Embryonic facial prominence (tissue), 1 donor: ENCODE data around the gene NECTIN2.

Experiments
- DNase-seq: peaks from one replicate; pipeline ENCODE4 v3.0.0-alpha.2; 2016; ENCODE audit errors: extremely low spot score

NECTIN2 gene

DNA sequence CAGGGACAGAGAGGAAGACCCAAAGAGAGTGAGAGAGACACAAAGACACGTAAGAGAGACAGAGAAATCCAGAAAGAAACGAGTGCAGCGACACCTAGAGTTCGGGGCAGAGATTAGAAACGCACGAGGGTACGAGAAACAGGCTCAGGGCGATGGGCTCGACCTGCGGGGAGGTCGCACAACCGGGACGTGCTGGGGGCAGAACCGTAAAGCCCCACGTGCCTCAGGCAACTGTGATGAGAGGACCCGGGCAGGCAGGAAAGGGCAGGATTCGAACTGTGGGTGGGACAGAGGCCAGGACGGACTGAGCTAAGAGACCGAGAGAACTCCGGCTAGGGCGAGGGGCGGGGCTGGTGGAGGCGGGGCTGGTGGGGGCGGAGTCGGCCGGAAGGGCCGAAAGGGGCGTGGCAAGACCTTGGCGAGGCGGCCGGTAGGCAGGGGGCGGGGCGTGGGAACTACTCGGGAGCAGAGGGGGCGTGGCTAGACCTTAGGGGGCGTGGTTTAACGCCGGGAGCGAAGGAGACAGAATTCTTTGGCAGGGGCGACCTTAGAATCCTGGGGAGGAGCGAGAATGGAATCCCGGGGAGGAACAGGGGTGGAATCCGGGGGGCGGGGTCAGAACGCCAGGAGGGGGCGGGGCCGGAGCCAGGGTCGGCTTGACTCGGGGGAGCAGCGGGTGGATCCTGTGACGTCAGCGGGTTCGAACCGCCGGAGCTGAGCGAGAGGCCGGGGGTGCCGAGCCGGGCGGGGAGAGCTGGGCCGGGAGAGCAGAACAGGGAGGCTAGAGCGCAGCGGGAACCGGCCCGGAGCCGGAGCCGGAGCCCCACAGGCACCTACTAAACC, at the start of gene NECTIN2:
Gene NECTIN2 (plus strand): TSS at position 686 of the 843 bp plus-strand sequence. CDS start 229 bp downstream, outside the sequence.
- peak; percentile 97 for DNase-seq

DNA sequence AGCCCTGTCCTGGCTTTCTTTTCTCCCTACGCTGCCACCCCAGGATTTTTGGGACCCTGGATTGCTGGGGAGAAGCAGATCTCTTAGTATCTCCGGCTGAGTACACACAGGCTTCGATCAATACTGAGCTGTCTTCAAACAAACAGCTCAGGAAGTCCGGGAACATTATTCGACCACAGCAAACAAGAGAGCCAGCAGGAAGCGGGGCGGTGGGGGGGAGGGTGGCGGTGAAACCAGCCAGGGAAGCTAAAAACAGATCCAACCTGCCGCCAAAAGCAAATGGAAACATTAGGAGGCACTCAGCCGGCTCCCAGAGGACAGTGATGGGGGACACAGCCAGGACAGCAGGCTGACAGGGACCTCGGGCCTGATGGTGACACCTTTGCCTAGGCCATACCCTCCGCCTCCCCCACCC, 49.4 kb upstream of the NECTIN2 start:
- no peak for DNase-seq

DNA sequence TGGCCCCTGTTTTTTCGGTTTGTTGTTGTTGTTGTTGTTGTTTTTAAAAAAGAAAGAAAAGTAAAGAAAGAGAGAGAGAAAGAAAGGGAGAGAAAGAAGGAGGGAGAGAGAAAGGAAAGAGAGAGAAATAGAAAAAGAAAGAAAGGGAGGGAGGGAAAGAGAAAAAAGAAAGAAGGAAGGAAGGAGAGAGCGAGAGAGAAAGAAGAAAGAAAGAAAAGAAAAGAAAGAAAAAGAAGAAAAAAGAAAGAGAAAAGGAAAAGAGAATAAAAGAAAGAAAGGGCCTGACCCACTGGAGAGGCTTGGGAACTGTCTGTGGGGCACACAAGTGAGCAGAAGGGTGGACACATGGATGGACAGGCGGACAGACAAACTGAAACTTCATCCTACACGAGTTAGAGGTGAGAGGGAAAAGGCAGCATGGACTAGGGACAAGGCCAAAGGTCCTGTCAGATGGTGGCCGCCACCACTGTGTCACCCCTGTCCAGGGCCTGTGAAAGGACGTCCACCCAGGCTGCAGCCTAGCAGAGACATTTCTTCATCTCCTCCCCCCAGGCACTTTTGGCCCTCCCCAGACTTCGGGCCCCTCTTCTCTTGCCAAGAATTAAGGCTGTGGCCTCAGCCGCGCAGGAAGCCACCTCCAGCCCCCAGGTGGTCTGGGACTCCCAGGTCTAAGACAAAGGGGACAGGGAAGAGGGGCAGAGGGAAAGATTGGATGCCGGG, 46.3 kb upstream of the NECTIN2 start:
- DNase-seq: no peak

DNA sequence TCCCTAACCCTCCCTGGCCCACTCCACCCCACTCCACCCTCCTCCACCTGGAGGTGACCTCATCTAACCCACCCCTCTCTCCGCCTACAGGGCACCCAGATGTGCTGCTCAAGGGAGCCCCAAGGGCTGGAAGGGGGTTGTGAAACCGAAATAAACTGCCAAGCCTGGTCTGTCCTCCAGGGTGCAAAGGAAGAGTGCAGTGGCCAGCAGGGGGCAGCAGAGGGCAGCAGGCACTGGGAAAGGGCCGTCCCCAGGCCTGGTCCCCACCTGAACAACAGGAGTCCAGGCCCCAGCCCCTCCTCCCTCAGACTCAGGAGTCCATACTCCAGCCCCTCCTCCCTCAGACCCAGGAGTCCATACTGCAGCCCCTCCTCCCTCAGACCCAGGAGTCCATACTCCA, 45.6 kb upstream of the NECTIN2 start:
- no peak for DNase-seq

DNA sequence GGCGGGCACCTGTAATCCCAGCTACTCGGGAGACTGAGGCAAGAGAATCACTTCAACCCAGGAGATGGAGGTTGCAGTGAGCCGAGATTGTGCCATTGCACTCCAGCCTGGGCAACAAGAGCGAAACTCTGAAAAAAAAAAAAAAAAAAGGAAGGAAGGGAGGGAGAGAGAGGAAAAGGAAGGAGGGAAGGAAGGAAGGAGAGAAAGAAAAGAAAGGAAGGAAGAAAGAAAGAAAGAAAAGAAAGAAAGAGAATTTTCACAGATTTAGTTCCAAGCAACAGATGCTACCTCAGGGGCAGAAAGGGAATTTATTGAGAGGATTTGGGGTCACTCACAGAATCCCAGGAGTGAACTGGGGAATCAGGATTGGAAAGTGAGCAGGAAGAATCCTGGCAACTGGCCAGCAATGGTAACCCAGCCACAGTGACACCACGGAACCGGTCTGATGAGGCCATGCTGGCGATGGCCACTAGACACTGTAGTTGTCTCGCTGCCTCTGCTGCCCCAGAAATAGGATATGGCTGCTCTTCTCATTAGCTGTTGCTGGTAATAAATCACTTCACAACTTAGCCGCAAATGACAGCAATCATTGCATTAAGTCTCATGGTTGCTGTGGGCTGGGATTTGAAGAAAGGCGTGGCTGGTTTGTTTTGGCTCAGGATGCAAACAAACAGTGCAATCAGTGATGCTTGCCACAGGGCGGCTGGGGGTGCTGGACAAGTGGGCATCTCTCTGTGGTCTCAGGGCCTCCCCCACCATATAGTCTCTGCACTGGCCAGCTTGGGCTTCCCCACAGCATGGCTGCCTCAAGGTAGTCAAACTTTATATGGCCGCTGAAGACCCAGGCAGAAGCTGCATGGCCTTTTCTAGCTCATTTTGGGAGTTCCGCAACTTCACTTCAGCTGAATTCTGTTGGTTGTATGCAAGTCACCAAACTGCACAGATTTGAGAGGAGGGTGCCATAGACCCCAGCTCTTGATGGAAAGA, 42.4 kb upstream of the NECTIN2 start:
- no peak for DNase-seq

DNA sequence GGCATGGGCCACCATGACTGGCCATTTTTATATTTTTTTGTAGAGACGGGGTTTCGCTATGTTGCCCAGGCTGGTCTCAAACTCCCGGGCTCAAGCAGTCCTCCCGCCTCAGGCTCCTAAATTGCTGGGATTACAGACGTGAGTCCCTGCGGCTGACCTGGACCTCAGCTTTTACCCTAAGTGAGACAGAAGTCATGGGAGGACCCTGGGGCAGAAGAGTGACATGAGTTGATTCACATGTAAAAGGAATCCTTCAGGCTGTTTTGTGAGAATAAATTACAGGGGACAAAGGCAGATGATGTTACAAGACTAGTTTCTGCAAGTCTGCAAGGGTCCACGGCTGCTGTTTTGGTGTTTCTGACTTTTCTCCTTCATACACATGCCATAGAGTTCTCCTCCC, 39.8 kb upstream of the NECTIN2 start:
- no peak for DNase-seq

DNA sequence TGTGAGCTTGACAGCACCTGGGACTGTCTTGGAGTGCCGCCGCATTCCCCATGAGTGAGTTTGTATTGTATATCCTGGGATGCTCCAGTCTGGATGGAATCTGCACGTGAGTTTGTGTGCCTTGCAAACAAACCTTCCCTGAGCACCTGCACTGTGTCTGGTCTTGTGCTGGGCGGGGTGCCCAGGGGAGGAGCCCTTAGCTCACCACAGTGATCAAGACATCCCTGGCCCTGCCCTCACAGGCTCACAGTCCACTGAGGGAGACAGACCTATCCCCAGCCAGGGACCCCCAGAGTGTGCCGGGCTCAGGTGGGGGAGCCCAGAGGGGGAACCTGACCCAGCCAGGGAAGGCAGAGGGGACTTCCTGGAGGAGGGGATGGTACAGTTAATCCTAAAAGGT, 38.9 kb upstream of the NECTIN2 start:
- no peak for DNase-seq

DNA sequence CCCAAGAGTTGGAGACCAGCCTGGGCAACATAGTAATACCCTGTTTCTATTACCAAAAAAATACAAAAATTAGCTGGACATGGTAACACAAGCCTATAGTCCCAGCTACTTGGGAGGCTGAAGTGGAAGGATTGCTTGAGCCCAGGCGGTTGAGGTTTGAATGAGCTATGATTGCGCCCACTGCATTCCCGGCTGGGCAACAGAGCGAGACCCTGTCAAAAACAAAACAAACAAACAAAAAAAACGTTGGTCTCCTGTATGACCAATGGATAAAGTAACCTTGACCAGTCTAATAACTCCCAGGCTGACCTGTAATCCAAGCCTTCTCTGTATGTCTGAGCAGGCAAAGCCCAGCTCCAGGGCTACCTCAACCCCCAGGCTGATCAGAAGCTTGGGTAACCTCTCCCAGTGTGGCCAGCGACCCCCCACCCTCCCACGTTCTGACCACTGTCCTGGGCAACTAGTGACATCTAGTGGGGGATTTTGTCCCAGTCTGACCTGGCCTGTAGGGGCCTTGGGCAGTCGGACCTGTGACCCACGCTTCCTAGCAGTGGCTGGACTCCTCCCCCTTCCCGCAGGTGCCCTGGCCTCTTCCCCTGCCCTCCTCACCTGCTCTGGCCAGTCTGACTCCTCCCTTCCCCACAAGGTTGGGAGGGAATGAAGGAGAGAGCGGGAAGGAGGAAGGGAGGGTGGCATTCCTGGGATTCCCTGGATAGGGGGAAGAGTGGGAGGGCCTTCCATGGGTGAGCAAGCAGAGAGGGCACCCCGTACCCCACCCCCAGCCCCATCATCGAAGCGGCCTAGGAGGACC, 38.2 kb upstream of the NECTIN2 start:
- no peak for DNase-seq

DNA sequence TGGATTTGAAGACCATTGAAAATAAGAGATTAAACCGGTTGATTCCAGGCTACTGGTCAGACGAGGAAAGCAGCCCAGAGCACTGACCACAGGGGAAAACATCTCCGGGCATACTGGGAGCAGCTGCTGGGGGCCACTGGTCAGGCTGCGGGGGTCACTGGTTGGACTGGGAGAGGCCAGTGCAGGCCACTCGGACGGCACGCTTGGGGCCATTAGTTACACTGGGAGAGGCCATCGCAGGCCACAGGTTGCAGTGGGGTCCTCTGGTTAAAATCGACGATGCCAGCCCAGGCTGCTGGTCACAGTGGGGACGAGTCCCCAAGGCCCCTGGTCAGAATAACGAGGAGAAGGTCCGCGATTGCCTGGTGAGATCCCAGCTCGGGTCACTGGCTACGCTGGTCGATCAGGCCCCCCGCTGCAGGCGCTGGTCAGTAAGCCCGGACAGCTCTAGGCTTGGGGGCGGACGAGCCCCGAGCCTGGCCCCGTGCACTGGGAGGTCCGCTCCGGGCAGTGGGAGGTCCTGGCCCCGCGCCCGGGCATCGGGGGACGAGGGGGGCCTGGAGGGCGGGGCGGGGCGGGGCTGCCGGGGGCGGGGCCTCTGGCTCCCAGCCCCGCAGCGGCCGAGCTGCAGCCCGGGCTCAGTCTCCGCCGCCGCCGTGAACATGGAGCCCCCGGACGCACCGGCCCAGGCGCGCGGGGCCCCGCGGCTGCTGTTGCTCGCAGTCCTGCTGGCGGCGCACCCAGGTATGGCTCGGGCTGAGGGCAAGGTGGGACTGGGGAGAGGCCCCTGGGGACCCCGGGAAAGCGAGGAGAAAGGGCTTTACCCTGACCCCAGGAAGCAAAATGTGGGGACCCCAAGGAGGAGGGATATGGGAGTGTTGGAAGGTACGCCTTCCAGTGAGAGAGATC, 37.4 kb upstream of the NECTIN2 start, which contains the start of gene BCAM:
Gene BCAM (plus strand): TSS at position 641 of the 909 bp plus-strand sequence. CDS start 22 bp downstream, at position 663.
- no peak for DNase-seq

DNA sequence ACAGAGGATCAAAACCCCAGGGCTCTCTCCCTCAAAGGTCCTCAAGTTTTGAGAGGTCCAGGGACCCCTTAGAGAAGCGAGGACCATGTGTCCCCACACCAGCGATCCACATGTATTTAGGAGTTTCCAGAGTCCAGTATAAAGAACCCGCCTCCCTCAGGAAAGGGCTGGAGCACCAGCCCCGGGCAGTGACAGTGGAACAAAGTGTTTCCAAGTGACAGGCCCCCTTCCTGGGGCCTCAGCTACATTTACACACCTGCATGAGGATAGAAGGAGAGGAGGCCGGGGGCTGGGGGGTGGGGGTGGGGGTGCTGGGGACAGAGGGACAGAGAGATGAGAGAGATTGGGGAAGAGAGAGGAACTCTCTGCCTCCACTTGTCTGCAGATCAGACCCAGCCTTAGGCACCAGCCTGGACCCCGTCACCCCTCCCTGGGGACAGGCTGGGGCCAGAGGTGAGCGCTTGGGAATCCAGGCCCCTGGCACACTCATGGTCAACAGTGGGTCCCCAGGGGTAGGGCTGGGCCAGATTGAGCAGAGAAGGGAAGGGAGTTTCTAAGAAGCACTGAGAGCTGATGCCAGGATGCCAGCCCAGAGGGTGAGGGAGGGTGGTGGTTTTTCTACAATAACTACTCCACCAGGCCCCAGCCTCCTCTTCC, 36.4 kb upstream of the NECTIN2 start:
- DNase-seq: no peak

DNA sequence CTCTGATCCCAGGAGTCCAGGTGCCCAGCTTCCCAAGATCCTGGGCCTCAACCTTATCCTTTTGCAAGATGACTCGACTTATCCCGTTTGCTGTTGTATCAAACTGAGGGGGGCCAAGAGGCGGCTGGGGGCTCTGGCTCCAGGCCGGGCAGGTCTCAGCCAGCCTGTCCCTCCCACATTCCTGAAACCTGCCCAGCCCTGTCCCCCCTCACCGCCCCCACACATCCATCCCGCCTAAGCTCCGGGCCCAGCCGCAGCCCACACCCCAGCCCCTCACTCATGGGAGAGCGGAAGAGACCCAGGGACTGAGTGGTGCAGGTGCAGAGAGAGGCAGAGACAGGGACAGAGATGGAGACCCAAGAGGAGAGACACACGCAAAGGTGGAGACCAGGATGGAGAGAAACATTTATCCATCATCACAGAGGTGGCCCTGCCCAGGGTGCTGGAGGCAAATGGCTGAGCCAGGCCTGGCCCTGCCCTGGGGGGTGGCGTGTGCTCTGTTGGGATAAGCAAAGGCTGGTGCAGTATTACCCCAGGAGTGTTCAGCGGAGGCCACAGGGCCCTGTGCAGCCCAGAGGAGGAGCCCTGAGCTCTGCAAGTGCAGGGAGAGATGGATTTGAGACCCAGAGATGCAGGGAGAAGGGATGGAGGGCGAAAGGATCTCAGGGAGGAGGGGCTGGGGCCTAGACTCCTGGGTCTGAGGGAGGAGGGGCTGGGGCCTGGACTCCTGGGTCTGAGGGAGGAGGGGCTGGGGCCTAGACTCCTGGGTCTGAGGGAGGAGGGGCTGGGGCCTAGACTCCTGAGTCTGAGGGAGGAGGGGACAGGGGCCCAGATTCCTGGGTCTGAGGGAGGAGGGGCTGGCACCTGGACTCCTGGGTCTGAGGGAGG, 35.6 kb upstream of the NECTIN2 start:
- no peak for DNase-seq

DNA sequence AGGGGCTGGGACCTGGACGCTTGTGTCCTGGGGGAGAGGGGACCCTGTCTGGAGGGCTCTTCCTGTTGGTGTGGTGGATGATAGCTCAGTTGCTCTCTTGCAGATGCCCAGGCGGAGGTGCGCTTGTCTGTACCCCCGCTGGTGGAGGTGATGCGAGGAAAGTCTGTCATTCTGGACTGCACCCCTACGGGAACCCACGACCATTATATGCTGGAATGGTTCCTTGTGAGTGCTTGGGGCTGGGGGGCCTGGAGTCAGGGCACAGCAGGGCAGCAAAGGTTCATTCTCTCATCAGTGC, 35.0 kb upstream of the NECTIN2 start:
- DNase-seq: no peak

DNA sequence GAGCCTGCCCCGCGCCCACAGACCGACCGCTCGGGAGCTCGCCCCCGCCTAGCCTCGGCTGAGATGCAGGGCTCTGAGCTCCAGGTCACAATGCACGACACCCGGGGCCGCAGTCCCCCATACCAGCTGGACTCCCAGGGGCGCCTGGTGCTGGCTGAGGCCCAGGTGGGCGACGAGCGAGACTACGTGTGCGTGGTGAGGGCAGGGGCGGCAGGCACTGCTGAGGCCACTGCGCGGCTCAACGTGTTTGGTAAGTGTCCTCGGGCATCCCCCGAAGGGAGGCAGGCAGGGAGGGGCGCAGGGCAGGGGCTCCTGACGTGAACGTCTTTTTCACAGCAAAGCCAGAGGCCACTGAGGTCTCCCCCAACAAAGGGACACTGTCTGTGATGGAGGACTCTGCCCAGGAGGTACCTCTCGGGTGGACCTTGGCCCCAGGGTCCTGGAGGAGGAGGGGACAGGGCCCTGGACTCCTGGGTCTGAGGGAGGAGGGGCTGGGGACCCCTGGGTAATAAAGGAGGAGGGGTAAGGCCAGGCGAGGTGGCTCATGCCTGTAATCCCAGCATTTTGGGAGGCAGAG, 33.9 kb upstream of the NECTIN2 start:
- no peak for DNase-seq

DNA sequence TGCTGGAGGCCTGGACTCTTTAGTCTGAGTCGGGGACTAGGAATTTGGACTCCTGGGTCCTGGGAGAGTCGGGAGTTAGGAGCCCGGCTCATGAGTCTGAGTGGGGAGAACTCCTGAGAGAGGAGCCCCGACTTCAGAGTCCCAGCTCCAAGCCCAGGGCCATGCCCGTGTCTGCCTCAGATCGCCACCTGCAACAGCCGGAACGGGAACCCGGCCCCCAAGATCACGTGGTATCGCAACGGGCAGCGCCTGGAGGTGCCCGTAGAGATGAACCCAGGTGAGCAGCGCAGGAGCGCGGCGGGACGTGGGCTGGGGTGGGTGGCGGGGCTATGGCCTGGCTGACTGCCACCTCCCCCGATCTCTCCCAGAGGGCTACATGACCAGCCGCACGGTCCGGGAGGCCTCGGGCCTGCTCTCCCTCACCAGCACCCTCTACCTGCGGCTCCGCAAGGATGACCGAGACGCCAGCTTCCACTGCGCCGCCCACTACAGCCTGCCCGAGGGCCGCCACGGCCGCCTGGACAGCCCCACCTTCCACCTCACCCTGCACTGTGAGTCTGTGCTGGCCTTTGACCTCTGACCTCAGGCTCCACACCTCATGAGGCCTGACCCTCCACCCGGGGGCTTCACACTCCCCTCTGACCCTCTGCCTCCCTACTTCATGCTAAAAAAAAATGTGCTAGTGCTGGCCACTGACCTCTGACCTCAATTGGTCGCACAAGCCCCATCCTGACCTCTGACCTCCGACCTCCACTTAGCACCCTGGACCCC, 32.8 kb upstream of the NECTIN2 start:
- DNase-seq: no peak

DNA sequence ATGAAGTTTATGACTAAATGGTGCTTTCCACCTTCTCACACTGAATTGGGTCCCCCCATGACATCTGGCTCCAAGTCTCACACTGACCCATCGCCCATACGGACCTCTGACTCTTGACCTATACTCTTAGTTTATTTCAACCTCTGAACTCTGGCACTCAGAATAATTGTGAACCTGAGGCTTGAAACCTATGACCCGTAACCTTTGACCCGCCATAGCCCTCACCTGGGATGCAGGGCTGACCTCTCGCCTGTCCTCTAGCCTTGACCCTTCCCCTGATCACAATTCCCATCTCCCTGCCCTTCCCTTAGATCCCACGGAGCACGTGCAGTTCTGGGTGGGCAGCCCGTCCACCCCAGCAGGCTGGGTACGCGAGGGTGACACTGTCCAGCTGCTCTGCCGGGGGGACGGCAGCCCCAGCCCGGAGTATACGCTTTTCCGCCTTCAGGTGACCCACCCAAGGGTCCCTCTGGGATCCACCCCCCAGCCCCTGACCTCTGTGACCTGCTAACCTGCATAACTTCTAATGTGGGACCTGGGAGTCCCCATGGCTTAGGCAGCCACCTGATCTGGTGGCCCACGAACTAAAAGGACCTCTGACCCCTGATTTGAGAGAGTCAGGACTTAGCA, 32.1 kb upstream of the NECTIN2 start:
- DNase-seq: no peak

DNA sequence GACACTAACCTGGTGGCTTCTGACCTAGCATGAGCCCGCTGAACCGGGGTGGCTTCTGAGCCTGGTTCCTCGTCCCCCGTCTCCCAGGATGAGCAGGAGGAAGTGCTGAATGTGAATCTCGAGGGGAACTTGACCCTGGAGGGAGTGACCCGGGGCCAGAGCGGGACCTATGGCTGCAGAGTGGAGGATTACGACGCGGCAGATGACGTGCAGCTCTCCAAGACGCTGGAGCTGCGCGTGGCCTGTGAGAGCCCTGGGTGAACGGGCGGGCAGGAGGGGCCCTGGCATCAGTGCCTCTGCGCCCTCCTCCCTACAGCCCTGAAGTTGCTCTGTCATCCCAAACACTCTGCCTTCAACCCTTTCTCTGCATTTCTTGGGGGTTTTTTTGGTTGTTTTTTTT, 31.6 kb upstream of the NECTIN2 start:
- no peak for DNase-seq

DNA sequence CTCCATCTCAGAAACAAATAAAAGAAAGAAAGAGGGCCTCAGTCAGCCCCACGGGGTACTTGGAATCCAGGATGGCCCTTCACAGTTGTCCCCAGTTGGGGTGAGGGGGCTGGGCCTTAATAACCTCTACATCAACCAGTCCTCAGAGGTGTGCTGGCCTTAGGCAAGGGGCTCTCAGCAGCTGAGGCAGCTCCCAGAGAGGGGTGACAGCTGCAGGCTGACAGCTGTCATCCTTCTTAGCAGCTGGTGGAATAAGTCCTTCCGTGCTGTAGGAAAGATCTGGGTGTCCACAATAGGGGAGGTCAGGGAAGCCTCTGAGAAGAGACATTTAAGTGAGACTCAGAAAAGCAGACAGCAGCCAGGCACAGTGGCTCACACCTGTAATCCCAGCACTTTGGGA, 29.8 kb upstream of the NECTIN2 start:
- DNase-seq: no peak
